CD4-positive, alpha-beta T cell treated with Interleukin-6 at 100 ng/mL for 8 hours (primary cell): Measurements from ENCODE around the gene NFIB.

ENCODE experiments used
- DNase-seq: peaks from one replicate; pipeline ENCODE4 v3.0.0-alpha.2; 2020; ENCODE audit warnings: mixed read lengths, low spot score

NFIB gene

DNA sequence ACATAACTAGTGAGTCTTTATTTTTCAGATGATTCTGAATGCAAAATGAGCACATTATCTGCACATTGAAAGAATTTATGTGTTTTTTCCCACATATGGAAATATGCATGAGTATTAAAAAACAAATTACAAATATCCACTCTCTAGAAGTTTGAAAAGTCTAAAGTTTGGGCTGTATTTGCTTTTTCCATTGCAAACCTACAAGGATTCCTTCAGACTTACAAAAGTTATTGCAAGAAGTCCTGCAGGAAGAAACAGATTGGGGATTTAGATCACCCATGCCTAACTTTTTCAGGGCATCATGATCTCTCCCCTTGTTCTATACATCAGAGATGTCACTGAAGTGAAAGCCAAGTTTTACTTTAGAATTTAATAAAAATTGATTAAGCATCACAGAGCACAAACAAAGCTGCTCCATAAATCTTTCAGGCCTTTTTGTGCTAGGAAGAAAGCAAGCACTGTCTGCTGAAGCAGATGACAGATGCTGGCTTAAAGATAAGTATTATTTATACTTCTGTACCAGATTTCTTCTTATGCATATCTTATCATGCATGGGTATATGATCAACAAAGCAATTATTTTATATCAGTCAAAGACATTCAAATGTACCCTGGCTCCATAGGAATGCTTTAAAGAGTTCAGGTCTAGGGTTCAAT is 71.7 kb downstream of the NFIB start:
- no peak for DNase-seq

GRCh38 chr9:14240537-14240936 is 73.4 kb downstream of the NFIB start:
- DNase-seq = no peak

DNA sequence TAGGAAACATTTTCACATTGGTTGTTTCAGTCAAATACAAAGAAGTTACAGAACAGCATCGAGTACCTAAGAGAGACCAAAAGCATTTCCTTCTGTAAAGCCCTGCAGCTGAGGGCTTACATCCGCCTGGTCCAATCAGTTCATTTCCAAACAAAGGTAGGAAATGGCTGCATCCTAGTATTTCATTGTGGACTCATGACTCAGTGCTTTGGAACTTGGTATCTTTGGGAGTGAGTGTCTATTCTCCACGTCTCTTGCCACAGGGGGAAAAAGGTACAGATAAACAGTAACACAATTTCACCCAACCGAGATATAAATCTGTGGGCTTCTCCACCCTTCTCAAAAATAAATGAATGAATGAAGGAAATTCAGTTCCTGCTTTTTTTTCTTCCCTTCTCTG is 75.4 kb downstream of the NFIB start:
- no peak for DNase-seq

DNA sequence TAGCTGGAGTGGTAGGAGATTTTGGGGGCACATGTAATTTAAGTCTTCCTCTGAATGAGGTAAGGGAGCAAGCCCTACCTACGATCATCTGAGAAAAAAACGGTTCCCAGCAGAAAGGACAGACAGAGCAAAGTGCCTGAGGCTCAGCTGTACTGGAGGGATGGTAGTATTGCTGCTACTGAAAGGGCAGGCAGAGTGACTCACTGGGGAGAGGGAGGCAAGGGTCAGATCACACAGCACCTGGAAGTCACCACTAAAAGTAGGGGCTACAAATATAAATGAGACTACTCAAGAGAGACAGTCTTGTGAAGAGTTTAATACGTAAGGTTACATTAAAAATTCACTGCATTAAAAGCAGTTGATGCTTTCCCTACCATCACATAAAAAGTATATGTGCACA is 75.9 kb downstream of the NFIB start:
- no peak for DNase-seq

- no peak for DNase-seq
Observed at GRCh38 chr9:14236591-14236990, 77.3 kb downstream of the NFIB start.

DNA sequence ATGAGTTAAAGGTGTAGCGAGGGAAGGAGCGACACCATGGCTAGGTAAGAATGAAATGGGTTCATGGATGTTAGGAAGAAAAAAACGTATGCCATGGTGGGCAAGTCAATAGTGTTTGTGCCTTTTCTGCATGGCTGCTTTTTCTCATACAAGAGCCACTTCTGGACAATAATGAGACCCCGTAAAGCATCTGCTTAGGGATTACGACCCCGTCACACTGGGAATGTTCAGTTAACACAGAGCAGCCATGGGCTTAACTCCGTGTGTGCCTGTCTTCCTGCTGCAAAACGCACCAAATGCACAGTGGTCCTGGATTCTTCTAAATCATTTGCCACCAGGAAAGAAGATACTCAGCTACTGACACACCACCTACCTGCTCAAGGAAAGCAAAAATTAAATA is 81.8 kb downstream of the NFIB start:
- DNase-seq = no peak

DNA sequence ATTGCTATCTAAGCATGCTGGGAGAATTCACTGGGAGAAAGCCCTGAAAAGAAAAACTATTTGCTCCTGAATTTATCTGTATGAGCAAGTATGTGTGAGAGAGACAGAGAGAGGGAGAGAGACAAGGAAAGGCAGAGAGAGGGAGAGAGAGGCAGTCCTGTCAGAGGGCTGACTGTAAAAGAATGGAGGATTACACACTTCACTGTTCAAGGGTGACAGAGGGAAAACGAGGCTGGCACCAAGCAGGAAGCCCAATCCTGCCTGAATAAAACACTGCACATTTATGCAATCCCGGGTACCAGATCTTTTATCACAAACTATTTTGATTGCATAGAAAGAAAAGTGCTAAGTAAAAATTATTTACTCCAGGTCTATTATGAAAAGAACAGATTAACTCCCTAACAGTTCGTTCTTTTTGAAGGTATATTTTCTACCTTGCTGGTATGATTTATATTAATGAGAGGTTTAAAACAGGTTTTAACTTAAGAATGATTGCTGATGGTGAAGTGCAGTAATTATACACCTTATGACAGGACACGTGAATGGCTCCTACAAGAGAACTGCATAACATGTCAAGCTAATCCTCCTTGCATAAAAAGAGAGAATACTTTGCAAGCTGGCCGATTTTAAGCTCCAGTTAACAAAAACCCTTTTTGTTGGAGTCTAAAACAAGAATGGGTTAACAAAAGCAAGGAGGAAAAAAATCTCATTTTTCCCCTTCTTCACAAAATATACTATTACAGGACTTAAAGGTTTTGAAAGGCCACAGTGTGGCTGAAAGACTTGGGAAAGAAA is 82.5 kb downstream of the NFIB start:
- DNase-seq = no peak

GRCh38 chr9:14228602-14229001 is 85.3 kb downstream of the NFIB start:
- no peak for DNase-seq

GRCh38 chr9:14226855-14227532 is 86.9 kb downstream of the NFIB start:
- no peak for DNase-seq

- DNase-seq = no peak
Observed at GRCh38 chr9:14223081-14223480, 90.9 kb downstream of the NFIB start.

DNA sequence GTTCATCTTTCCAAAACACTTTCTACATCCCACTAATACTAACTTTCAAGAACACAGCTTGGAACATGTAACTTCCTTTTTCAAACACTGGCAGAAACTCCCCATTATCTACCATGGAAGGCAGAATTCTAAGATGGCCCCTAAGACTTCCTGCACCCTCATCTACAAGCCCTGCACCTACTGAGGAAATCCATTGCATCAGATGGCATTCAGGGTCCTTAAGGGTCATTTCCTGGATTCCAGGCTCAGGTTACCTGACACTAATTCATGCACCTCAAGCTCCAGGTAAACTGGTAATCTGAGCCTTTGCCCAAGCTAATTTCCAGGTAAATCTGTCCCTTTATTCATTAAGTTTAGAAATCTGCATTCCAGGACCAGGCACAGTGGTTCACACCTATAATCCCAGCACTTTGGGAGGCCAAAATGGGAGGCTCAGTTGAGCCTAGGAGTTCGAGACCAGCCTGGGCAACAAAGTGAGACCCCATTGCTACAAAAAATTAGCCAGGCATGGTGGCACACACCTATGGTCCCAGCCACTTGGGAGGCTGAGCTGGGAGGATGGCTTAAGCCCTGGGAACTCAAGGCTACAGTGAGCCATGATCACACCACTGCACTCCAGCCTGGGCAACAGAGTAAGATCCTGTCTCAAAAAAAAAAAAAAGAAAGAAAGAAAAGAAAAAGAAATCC is 91.6 kb downstream of the NFIB start:
- DNase-seq = no peak

DNA sequence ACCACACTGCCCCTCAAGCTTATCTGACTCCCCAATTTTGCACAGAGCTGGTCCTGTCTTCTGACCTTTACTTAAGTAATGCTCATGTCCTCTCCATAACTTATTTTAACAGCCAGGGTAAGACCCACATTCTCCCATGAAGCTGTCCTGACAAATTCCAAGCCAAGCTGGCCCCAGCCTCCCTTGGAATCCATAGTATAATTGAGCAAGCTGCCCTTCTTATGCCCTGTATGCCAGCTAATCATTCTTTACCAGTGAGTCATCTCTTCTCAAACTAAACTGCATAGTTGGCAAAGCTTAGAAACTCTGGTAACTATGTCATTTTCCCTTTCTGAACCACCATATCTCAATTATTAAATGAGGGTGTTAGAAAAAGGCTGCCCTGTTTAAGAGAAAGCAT is 92.4 kb downstream of the NFIB start:
- DNase-seq = no peak

DNA sequence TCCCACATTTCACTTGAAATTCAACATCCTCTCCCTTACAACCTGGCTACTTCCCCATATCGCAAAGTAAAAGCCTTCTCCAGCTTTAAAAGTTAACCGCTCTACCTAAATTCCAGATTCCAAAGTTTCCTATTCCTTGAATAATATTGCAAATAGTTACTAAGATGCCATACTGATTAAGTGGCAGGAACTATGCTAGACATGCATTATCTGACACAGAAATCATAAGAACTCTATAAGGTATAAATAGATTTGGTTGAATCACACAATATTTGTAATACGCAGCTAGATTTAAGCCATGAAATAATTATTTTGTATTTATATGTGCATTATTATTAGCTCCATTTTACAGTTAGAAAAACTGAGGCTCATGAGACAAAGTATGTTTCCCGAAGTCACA is 92.8 kb downstream of the NFIB start:
- DNase-seq = no peak

GRCh38 chr9:14220256-14220655 is 93.7 kb downstream of the NFIB start:
- no peak for DNase-seq

- DNase-seq = no peak
Observed at GRCh38 chr9:14219850-14220249, 94.1 kb downstream of the NFIB start.

- no peak for DNase-seq
Observed at GRCh38 chr9:14218253-14218652, 95.7 kb downstream of the NFIB start.

GRCh38 chr9:14216612-14217194 is 97.2 kb downstream of the NFIB start:
- DNase-seq = no peak

- DNase-seq = no peak
Observed at GRCh38 chr9:14215614-14216013, 98.3 kb downstream of the NFIB start.

DNA sequence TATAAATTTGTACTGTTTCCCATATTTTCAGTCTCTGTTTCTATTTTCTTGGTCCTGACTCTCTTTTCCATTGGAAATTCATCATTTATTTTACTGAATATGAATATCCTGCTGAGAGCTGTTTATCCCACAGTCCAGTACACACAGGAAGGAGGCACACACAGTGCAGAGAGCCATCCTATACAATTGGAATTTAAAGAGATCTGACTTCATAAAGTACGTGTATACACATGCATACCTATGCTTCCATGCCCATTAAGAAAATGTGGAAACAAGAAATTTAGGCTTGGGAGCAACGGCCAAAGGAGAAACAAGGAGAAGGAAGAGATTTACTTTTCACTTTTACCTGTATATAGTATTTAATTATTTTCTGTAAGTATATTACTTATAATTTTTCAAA is 99.2 kb downstream of the NFIB start:
- no peak for DNase-seq

DNA sequence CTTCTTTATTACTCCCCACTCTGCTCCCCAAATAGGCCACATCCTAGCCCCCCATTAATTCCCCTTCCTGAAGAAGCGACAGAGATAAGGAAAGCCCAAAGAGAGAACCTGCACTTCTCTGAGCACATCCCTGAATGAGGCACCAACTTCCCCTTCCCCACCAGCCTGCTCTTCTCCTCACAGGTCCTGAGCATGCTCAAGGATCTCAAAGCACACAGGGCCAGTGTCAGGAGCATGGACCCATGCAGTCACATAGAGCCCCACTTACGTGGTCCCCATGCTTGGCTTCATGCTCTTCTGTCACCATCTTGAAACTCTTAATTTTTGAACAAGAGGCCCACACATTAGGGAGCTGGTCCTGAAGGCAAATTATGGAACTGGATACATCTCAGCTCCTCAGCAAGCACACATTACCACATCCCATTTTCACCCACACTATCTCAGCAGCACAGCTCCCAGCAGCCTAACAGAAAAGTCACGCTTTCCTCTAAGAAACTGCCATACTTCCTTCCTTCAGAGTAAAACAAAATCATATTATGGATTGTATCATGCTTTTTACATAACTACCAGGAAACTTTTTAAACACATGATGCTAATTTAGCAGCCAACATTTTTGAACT is 99.8 kb downstream of the NFIB start:
- DNase-seq = no peak

DNA sequence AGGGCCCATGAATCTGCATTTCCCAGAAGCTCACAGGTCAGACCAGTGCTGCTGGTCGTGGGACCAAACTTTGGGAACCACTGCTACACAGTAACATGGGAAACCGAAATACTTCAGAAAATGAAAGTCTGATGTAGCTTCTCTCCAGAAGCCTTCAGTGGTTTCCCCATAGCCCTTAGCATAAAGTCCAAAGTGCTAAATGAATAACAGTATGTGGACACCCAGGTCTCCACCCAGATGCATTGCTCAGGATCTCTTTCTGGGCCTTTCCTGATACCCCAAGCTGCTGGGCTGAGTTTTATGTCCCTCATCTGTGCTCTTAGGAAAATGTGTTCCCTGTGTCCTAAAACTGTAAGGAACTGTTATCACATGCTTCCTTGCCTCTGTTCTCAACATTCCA is 100.4 kb downstream of the NFIB start:
- DNase-seq = no peak
